HG03558 (cell line): ENCODE measurements around the gene MYH7.

Experiments used
- ATAC-seq: cut with Tn5 transposase; IDR thresholded peaks from one replicate; pipeline ENCODE4 v1.9.1; 2021; ENCODE audit warnings: moderate number of reproducible peaks; ENCODE audit not compliant: unreplicated experiment; ENCODE audit errors: extremely low read depth

Gene MYH7

DNA sequence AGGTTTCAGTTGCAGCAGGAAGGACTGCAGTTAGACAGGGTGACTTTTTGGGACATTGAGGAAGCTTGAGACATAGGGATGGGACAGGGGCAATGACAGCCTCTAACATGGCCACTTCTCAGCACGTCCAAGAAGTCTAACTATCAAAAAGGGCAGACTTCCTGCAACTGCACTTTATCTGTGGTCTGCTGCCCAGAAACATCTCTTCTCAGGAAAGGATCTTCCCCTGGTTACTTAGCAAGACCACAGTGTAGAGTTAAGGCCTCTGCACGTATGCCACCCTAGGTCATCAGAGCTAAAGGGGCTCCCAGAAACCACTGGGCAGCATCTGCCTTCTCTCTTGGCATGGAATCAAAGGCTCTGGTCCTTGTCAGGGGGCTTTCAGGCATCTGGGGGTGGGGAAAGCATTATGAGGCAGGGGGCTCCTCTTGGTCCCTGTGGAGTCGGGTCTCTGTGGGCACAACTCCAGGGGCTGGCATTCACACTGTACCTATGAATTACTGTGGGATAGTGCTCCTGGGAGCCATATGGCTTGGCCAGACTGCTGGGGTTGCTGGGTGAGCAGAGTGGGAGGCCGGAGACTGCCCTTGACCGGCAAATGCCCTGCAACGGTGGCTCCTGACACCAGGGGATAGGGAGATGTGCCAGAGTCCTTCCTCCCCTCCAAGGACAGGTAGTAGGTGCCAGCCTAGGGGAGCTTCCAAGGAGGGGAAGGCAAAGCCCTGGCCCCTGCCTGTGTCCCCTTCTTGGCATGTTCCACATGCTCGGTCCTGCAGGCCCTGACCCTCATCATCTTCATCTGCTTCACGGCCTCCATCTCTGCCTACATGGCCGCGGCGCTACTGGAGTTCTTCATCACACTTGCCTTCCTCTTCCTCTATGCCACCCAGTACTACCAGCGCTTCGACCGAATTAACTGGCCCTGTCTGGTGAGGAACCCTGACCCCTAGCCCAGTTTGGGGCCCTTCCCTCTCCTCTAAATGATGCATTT, 57.6 kb downstream of the MYH7 start:
- ATAC-seq = no peak

DNA sequence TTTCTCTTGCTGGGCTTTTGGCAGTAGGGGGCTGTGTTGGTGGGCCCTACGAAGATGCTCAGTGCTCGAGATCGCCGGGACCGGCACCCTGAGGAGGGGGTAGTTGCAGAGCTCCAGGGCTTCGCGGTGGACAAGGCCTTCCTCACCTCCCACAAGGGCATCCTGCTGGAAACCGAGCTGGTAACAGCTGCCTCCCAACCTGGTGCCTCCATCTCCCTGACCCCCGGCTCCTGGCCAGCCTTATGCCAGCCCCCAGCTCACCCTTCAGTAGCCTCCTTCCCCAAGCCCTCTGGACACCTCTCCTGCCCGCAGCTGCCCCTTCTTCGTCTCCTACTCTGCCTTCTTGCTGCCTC, 58.3 kb downstream of the MYH7 start:
- ATAC-seq = no peak

DNA sequence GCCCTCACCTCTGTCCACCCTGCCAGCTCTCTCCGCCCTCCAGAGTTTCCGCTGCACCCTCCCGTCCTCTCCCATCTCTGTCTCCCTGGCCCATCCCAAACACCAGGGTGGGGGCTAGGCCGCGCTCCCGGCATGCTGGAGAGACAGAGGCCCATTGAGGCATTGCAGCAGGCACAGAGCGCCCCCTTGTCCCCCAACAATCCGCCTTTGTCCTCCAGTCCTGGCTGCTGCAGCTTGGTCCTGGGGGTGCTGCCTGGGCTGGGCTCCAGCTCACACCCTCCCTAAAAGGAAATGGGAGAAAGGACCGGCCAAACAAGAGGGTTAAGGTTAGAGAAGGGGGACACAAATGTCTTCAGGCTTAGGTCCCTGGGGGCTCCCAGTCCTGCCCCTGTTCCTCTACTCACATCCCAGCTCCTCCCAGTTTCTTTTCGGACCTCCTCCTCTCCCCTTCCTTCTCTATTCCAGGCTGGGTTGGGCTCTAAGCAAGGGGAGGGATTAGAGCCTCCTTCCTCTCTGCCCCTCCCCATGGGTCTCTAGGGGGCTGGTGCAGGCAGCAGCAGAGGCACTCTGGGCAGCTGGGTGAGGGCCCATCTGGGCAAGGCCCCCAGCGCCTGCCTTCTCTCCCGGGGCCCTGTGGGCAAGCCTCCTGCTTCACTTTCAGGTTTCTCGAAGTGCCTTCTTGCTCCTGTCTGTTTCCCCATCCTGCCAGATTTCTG, 58.8 kb downstream of the MYH7 start, which contains the start of gene CMTM5:
Gene CMTM5, plus strand, starts transcription at position 565 of the 716 bp plus-strand sequence. CDS start 206 bp downstream, outside the sequence.
- ATAC-seq = no peak

DNA sequence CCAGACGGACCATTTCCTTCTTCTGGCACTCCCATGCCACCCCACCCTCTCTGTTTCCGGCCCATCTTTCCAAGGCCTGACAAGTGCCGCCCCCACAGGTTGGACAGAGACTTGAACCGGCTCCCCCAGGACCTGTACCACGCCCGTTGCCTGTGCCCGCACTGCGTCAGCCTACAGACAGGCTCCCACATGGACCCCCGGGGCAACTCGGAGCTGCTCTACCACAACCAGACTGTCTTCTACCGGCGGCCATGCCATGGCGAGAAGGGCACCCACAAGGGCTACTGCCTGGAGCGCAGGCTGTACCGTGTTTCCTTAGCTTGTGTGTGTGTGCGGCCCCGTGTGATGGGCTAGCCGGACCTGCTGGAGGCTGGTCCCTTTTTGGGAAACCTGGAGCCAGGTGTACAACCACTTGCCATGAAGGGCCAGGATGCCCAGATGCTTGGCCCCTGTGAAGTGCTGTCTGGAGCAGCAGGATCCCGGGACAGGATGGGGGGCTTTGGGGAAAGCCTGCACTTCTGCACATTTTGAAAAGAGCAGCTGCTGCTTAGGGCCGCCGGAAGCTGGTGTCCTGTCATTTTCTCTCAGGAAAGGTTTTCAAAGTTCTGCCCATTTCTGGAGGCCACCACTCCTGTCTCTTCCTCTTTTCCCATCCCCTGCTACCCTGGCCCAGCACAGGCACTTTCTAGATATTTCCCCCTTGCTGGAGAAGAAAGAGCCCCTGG, 59.8 kb downstream of the MYH7 start:
- ATAC-seq = no peak

DNA sequence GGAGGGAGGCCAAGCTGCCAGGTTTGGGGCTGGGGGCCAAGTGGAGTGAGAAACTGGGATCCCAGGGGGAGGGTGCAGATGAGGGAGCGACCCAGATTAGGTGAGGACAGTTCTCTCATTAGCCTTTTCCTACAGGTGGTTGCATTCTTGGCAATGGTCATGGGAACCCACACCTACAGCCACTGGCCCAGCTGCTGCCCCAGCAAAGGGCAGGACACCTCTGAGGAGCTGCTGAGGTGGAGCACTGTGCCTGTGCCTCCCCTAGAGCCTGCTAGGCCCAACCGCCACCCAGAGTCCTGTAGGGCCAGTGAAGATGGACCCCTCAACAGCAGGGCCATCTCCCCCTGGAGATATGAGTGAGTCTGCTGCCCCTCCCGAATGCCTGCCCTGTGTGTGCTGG, 62.4 kb downstream of the MYH7 start:
- ATAC-seq = no peak

DNA sequence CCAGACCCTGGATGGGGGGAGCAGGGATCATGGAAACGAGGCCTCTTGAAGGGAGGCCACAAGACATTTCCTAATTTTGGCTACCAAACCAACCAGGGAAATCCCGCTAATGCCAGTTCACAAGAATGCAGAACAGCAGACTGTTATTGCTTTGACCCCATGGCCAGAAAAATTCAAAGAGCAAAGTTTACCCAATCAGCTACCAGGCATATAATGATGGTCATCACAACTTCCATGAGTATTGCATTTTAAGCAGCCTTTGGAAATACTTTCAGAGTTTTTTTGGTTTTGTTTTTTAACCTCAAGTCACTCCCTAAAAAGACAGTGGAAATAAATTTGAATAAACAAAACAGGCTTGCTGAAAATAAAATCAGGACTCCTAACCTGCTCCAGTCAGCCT, 63.0 kb downstream of the MYH7 start, which contains the start of gene IL25:
Gene IL25, plus strand, starts transcription at position 301 of the 400 bp plus-strand sequence.
- ATAC-seq = no peak

DNA sequence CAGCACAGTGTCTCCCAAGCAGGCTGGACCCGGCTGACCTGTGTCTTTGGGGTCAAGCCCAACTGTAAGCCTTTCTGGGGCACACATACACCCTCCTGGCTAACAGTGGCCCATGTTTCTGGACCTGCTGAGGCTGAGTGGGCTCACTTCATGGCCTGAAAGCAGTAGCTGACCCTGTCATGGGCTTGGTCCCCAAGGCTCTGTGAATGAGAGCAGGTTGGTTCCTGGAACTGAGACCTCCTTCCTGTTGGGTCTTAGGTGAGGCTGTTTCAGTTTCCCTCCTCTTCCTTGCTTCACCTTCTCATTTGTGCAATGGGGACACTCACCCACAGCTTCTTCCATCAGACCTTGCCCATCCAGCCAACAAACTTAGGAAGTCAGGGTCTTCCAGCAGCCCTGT, 63.6 kb downstream of the MYH7 start:
- ATAC-seq = no peak

DNA sequence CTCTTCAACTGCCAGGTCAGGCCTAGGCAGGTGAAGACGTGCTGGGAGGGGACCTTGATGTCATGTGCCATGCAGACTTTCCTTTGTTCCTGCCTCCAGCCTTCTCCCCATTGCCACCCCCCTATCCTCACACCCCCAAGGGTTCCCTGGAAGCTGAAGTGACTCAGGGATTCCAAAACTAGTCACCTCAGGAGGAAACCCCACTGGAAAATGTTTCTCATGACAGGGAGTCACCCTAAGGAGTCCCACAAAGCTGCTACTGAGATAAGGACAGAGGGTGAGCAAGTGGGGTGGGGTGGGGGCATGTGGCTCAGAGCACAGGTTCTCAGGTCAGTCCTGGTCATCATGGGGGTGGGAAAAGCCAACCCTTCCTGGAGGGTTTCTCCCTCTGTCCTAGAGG, 65.2 kb downstream of the MYH7 start:
- no peak for ATAC-seq

DNA sequence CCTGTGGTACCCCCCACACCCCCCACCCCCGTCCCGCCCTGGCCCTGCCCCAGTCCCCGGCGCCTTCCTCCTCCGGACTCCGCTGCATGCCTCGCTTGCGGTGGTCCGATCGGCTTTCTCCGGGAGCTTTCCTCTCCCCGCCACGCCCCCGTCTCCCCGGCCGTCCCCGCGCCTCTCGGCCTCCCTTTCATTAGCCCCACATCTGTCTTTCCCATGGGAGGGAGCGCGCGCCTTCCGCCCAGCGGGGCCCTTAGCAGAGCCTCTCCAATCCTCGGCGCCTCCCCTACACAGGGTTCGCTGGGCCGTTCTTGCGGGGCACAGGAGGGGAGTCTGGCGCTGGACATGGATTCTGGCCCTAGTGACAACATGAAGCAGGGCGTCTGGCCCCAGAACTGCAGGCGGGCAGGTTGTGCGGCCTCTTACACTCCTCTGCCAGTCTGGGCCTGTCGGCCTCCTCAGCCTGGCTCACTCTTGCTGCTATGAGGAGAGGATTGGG, 69.0 kb downstream of the MYH7 start:
- ATAC-seq = no peak

DNA sequence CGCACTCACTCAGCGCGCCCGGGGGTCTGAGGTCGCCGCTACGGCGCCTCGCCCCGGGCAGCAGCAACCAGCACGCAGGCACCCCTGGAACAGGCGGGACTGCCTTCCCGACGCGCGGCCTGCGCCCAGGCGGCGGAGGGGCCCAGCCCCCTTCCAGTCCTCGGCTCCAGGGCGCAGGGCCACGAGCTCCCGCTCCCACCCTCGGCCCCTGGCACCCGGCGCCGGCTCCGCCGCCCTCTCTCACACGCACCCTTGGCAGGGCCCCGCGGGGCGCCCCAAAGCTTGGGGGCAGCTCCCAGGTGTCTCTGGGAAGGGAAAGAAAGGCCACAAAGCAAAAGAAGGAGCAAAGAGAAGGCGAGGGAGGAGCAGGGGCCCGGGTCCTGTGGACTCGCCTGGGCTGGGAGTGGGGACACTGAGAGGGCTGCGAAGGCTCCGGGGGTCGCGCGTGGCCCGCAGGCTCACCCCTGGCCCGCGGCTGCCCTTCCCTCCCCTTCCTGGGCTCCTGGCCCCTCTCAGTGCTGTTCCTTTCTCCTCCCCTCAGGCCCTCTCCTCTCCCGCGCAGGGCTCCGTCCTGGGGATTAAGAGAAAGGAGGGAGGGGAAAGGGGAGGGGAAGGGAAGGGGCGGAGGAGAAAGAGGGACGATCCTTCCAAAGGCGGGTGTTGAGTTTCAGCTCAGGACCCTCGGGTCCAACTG, 69.6 kb downstream of the MYH7 start:
- ATAC-seq = no peak

DNA sequence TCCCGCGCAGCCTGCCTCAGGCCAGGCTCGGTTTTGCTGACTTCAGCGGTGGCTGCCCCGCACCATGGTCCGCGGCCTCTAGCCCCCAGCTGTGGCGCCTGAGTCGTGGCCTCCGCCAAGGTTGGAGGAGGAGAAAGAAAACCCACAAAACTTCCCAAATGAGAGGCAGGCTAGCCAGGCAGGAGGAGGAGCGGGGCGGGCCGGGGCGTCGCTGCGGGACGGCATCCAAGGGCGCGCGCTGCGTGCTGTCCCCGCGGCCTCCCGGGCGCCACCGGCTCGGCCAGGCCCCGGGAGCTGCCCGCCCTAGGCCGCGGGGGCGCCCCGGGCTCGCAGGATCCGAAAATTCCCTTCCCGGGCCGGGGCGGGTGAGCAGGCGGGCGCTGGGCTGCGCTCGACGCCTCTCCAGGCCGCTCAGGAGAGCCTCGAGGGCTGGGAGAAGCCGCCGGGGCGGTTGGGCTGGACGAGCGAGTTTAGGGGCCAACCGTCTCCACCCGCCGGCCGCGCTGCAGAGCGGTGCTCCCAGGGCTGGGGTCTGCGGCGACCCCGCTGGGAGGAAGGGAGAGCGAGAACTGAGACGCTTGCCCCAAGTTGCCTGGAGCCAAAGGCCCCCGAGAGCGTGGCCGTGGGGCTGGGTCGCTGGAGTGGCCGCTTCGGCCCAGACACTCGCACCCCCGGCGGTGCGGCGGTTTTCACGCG, 70.3 kb downstream of the MYH7 start, which contains the start of gene EFS:
Gene EFS, minus strand, starts transcription at position 137 of the 696 bp plus-strand sequence. CDS start 147 bp downstream, outside the sequence.
- no peak for ATAC-seq

DNA sequence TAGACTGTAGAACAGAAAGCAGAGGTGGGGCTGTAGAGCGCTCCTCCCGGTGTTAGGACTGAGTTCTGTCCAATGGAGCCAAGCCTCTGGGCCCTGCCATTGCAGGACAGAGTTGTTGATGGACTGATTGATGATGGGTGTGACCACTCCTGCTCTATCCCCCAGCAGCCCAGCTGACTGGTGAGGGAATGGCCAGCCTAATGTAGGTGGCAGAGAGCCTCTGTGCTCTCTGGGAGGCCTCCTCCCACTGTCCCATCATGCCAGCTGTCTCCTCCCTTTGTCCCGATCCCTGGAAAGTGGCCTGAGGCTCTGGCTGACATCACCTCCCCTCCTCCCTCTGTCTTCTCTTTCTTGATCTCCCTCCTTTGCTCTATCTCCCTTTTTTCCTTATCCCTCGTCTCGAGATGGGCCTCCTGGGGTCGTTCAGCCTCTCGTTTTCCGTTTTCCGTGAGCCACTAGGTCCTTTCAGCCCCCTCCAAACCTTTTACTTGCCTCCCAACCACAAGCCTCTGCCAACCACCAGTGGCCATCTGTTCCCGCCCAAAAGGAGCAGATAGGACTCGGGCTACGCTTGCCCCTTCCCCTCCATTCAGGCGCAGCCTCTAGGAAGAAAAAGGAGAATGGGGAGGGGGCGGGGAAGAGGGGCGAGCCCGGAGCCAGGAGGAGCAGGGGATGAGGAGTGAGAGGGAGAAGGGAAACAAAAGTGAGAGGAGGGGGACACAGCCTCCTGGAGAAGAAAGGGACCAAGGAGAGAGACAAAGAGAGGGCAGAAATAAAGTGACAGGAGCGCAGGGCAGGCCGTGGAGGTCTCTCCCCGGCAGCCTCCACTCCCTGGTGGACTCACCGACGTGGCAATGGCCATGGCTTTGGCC, 71.1 kb downstream of the MYH7 start:
- ATAC-seq = no peak
